Colon (tissue), 2 donors: ENCODE data around the gene PPTC7.
"Not testable (repeated sequence)": the region's sequence is repeated elsewhere in the genome, so short reads cannot be mapped to it uniquely, and the experiment has no call there.

Experiments used
- FAIRE-seq: peaks from 2 replicates; lab custom pipeline; 2012; peaks lifted over from hg19 to GRCh38; lab: Jason Lieb, UNC
- donor health status: control.
- donor health status: control.

The PPTC7 gene

GRCh38 chr12:110561471-110562201, 21.5 kb downstream of the PPTC7 start:
- FAIRE-seq, result no peak

GRCh38 chr12:110560946-110561345, 22.2 kb downstream of the PPTC7 start:
- no peak for FAIRE-seq

- no peak for FAIRE-seq
Observed at GRCh38 chr12:110560048-110560447, 23.1 kb downstream of the PPTC7 start.

- not testable (repeated sequence) for FAIRE-seq
Observed at GRCh38 chr12:110558945-110559344, 24.2 kb downstream of the PPTC7 start.

- FAIRE-seq, result no peak
Observed at GRCh38 chr12:110557300-110557699, 25.8 kb downstream of the PPTC7 start.

- no peak for FAIRE-seq
Observed at GRCh38 chr12:110556705-110557104, 26.4 kb downstream of the PPTC7 start.

- no peak for FAIRE-seq
Observed at GRCh38 chr12:110555577-110556406, 27.3 kb downstream of the PPTC7 start.

- FAIRE-seq, result no peak
Observed at GRCh38 chr12:110554184-110554583, 28.9 kb downstream of the PPTC7 start.

- no peak for FAIRE-seq
Observed at GRCh38 chr12:110550981-110551380, 32.1 kb downstream of the PPTC7 start.

- no peak for FAIRE-seq
Observed at GRCh38 chr12:110549716-110550115, 33.4 kb downstream of the PPTC7 start.

GRCh38 chr12:110548678-110549077, 34.4 kb downstream of the PPTC7 start:
- FAIRE-seq, result no peak

- no peak for FAIRE-seq
Observed at GRCh38 chr12:110547090-110547489, 36.0 kb downstream of the PPTC7 start.

- FAIRE-seq, result no peak
Observed at GRCh38 chr12:110546339-110546738, 36.8 kb downstream of the PPTC7 start.

GRCh38 chr12:110545812-110546211, 37.3 kb downstream of the PPTC7 start:
- FAIRE-seq, result no peak

- not testable (repeated sequence) for FAIRE-seq
Observed at GRCh38 chr12:110545259-110545658, 37.9 kb downstream of the PPTC7 start.

- no peak for FAIRE-seq
Observed at GRCh38 chr12:110543965-110544364, 39.2 kb downstream of the PPTC7 start.

GRCh38 chr12:110543252-110543959, 39.7 kb downstream of the PPTC7 start:
- FAIRE-seq, result no peak

GRCh38 chr12:110540048-110540447, 43.1 kb downstream of the PPTC7 start:
- FAIRE-seq, result no peak

GRCh38 chr12:110538869-110539622, 44.1 kb downstream of the PPTC7 start:
- no peak for FAIRE-seq

GRCh38 chr12:110537605-110538409, 45.3 kb downstream of the PPTC7 start:
- no peak for FAIRE-seq
